ENCODE results near the gene YBX1.

Gene YBX1

DNA sequence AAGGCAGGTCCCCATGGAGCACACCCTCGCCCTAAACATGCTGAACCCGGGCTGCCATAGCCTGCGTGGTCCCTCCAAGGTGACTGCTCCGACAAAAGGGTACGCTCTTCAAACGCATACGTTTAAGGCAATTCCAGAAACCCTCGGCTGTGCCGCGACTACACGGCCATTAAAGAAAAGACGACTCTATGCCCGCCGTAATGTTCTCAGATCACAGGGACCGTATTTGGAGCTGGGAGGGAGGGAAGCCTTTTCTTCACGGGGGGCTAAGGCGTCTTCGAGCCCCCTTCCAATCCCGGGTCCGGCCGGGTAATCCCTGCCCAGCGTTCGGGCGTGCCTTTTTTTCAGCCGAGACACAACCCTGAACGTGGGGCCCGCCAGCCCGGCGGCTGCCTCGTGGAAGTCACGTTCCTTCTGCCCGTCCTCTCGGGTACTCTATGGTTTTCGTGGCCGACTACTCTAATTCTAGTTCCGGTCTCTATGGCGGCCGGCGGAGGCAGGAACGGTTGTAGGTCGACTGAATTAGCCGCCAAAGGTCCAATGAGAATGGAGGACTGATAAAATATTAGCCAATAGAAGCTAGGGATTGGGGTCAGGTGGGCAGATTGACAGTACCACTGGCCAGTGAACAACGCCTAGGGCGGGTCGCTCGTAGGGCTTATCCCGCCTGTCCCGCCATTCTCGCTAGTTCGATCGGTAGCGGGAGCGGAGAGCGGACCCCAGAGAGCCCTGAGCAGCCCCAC is at the start of gene YBX1:
Gene YBX1, plus strand, starts transcription at position 678 of the 743 bp plus-strand sequence. CDS start 148 bp downstream, outside the sequence.
- H3K27me3 Mint-ChIP-seq: no peaks in the 10 kb centered on the region
- peaks cover 46% of the 10 kb centered on the region for H3K36me3 Mint-ChIP-seq (ENCODE audit: low read depth)
- H3K4me1 Mint-ChIP-seq (ENCODE audit: low read depth): peaks cover 49% of the 10 kb centered on the region
- peak within 1 kb of the TSS; percentile 92 for H3K4me3 Mint-ChIP-seq
- H3K27ac Mint-ChIP-seq: peak within 1 kb of the TSS; percentile 94
- no peaks in the 10 kb centered on the region for H3K9me3 Mint-ChIP-seq
- intact Hi-C loops (cut with micrococcal nuclease): loop anchor here (1.0 to 5.0 kb wide), 3 partner anchors 24 to 226 kb away; partner anchors contain the start of genes C1orf50, P3H1, PPCS and PPIH

DNA sequence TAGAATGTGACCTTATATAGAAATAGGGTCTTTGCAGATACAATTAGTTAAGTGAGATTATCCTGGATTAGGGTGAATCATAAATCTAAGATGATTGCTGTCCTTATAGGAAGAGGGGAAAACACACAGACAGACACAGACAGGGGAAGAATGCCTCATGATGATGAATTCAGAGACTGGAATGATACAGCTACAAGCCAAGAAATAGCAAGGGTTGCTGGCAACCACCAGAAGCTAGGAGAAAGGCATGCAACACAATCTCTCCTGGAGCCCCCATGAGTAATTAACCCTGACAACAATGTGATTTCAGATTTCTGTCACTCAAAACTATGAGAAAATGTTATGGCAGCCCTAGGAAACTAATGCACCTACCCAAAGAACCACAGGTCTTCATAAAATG is 43.1 kb upstream of the YBX1 start:
- H3K27me3 Mint-ChIP-seq: no peaks in the 10 kb centered on the region
- H3K4me3 Mint-ChIP-seq: no peak overlapping the region
- no peaks in the 10 kb centered on the region for H3K9me3 Mint-ChIP-seq
- intact Hi-C loops (cut with micrococcal nuclease): no loop called here
- H3K36me3 Mint-ChIP-seq (ENCODE audit: low read depth): no peaks in the 10 kb centered on the region
- H3K4me1 Mint-ChIP-seq (ENCODE audit: low read depth): no peaks in the 10 kb centered on the region
- H3K27ac Mint-ChIP-seq: no peak overlapping the region

DNA sequence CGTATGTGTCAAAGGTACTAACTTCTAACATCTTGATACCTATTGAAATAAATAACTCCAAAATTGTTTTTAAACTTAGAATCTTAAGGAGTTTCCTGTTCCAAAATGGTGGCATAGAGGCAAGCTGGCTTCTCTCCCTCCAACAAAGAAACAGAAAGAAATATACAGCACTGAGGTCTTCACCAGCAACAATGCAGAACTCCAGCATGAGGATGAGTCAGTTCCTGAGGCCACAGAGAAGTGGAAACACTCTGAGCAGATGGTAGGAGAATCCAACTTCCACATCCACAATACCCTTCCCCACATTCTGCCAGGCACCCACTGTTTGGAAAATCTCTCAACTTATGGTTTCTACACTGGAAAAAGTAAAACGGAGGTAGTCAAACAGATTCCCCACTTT is 36.2 kb upstream of the YBX1 start:
- Mint-ChIP-seq H3K27me3 (no peaks in the 10 kb centered on the region), H3K4me1 (ENCODE audit: low read depth) (peaks cover 7% of the 10 kb centered on the region), H3K9me3 (peaks cover 12% of the 10 kb centered on the region), H3K36me3 (ENCODE audit: low read depth) (peaks cover 12% of the 10 kb centered on the region), H3K27ac (no peak overlapping the region), H3K4me3 (no peak overlapping the region)
- intact Hi-C loops (cut with micrococcal nuclease): no loop called here

DNA sequence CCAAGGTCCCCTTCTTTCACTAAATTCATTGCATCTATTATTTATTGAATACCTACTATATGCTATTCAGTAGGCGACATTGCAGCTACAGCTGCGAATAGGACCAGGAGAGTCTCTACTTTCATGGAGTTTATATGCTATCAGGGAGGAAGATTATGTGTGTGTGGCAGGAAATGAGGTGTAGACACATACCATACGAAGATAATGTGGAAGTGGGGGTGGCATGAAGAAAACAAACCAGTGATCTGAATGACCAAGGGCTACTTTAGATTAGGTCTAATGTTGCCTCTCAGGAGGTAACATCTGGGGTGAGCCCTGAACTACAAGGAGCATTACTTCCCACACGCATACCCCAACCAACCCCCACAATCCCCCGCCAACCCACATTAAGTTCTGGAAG is 25.0 kb upstream of the YBX1 start:
- Mint-ChIP-seq H3K27ac (peak overlapping the region; percentile 89), H3K4me3 (peak overlapping the region; percentile 55), H3K9me3 (no peaks in the 10 kb centered on the region), H3K27me3 (no peaks in the 10 kb centered on the region), H3K4me1 (ENCODE audit: low read depth) (peaks cover 19% of the 10 kb centered on the region), H3K36me3 (ENCODE audit: low read depth) (peaks cover 35% of the 10 kb centered on the region)
- intact Hi-C loops (cut with micrococcal nuclease): loop anchor here (10.0 kb wide), 1 partner anchor 192 kb away; the partner anchor contains the start of gene CCDC30

DNA sequence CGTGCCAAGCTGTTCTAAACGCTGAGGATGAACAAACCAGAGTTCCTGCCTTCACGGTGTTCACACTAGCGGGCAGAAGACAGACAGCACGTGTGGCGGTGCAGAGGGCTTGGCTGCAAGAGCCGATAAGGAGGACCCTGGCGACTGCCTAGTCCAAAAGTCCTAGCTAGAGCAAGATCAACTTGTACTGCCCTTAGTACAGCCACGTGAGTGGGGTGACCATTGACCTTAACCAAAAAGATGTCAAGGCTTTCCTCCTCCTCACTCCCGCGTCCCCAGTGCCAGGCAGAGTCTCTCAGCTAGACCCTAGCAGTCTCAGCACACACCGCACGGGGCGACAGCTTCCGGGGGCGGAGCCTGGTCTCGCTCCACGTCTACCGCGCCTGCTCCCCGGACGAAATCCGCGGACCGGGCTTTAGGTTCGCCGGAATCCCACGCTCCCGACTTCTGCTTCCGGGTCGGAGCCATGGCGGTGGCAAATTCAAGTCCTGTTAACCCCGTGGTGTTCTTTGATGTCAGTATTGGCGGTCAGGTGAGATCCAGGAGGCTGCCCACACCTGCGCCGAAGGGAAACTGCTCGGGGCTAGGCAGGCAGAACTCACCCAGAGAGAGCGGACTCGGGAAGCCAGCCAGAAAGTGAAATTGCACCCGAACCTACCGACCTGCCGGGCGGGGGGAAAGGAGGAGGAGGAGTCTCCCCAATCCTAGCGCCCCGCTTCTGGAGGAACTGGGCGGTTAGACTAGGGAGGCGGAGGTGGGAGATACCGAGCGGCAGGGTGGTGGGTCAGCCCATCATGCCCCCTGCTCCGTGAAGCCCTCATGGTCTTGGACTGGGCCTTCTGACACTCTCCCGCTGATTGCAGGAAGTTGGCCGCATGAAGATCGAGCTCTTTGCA is 24.0 kb upstream of the YBX1 start, which contains the start of gene PPIH:
Gene PPIH, plus strand, starts transcription at position 443 of the 896 bp plus-strand sequence. Its CDS starts 24 bp downstream, at position 467.
- H3K36me3 Mint-ChIP-seq (ENCODE audit: low read depth): peaks cover 40% of the 10 kb centered on the region
- H3K27ac Mint-ChIP-seq: peak within 1 kb of the TSS; percentile 89
- no peaks in the 10 kb centered on the region for H3K9me3 Mint-ChIP-seq
- H3K27me3 Mint-ChIP-seq: no peaks in the 10 kb centered on the region
- H3K4me1 Mint-ChIP-seq (ENCODE audit: low read depth): peaks cover 19% of the 10 kb centered on the region
- H3K4me3 Mint-ChIP-seq: peak within 1 kb of the TSS; percentile 98
- intact Hi-C loops (cut with micrococcal nuclease): loop anchor here (1.0 to 10.0 kb wide), 2 partner anchors 24 to 193 kb away; partner anchors contain the start of genes CCDC30 and YBX1

DNA sequence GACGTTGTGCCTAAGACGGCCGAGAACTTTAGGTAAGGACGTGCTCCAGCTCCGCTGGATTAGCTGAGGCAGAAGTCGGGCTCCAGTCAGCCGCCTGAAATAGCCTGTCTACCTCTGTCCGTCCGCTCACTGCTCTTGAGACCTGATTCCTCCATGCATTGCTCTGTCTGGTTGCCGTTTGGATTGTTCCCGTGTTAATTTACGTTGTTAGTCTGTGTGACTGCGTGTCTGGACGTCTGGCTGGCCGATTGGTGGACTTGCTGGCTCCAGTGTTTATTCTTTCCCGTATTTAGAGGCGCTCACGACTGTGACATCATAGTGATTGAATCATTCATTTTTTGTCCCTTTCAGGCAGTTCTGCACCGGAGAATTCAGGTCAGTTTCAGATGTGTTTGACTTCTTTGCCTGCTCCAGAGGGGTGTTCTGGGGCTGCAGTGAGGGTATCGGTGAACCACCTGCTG is 23.3 kb upstream of the YBX1 start:
- Mint-ChIP-seq H3K4me1 (ENCODE audit: low read depth) (peaks cover 19% of the 10 kb centered on the region), H3K4me3 (peak overlapping the region; percentile 98), H3K9me3 (no peaks in the 10 kb centered on the region), H3K27me3 (no peaks in the 10 kb centered on the region), H3K36me3 (ENCODE audit: low read depth) (peaks cover 47% of the 10 kb centered on the region), H3K27ac (peak overlapping the region; percentile 89)
- intact Hi-C loops (cut with micrococcal nuclease): loop anchor here (1.0 to 10.0 kb wide), 2 partner anchors 23 to 194 kb away; partner anchors contain the start of genes CCDC30 and YBX1

DNA sequence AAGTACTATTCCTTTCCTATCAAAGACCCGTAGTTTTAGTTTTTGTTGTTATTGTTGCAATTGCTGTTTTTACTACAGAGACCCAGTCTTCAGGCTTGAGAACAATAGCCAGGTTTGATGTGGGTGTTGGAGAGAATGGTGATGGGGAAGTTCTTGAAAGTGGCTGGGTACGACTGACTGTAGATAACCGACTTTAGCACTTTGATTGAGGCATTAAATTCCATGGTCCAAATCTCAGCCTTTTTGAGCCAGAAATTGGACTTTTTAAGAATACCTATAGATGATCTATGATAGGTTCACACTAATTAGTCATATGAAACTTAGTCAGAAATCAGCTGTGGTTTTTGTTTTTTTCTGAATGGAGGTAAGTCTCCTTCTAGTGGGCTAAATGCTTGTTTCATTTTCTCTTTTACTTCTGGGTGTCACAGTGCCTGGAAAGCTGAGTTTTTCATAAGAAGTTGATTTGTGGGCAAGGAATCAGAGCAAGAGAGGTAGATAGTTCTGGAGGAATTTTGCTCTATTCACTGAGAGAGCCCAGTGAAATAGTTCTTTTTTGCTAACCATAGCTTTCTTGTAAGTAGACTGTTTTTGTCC is 21.2 kb upstream of the YBX1 start:
- Mint-ChIP-seq H3K27me3 (no peaks in the 10 kb centered on the region), H3K4me3 (no peak overlapping the region), H3K9me3 (no peaks in the 10 kb centered on the region), H3K27ac (no peak overlapping the region), H3K4me1 (ENCODE audit: low read depth) (peaks cover 19% of the 10 kb centered on the region), H3K36me3 (ENCODE audit: low read depth) (peaks cover 68% of the 10 kb centered on the region)
- intact Hi-C loops (cut with micrococcal nuclease): no loop called here

DNA sequence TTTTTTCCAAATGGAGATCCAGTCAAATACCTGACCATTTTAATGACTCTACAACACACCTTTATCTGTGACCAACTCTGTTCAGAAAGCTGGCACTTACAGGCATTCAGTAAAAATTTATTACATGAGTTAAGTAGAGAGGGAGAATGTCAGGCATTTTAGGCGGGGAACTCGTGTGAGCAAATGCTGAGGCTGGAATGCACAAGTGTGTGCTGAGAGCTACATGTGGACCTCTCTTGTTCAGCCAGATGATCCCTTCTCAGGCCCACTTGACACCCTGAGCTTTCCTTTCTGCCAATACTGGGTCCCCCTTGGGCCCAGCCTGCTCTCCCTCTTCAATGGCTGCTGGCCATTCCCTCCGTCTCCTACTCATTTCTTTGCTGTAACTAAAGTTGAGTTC is 12.3 kb upstream of the YBX1 start:
- Mint-ChIP-seq H3K4me1 (ENCODE audit: low read depth) (peaks cover 11% of the 10 kb centered on the region), H3K36me3 (ENCODE audit: low read depth) (peaks cover 71% of the 10 kb centered on the region), H3K27ac (no peak overlapping the region), H3K9me3 (no peaks in the 10 kb centered on the region), H3K27me3 (no peaks in the 10 kb centered on the region), H3K4me3 (no peak overlapping the region)
- intact Hi-C loops (cut with micrococcal nuclease): no loop called here

DNA sequence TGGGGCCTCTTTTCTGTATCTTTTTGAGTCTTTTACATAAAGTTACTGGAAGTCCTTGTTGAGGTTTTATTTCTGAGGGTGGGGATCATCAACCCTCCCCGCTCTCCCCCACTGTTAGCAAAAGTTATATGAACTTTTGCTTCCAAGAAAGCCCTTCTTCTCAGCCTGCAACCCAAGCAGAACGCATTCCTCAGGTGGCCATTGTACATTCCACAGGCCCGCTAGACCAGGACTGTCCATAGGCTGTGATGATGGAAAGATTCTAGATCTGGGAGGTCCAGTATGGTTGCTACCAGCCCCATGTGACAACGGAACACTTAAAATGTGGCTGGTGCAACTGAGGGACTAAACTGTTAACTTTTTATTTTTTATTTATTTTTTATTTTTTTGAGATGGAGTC is 11.8 kb upstream of the YBX1 start:
- Mint-ChIP-seq H3K9me3 (no peaks in the 10 kb centered on the region), H3K36me3 (ENCODE audit: low read depth) (peaks cover 71% of the 10 kb centered on the region), H3K27me3 (no peaks in the 10 kb centered on the region), H3K4me1 (ENCODE audit: low read depth) (peaks cover 11% of the 10 kb centered on the region), H3K27ac (no peak overlapping the region), H3K4me3 (no peak overlapping the region)
- intact Hi-C loops (cut with micrococcal nuclease): no loop called here

DNA sequence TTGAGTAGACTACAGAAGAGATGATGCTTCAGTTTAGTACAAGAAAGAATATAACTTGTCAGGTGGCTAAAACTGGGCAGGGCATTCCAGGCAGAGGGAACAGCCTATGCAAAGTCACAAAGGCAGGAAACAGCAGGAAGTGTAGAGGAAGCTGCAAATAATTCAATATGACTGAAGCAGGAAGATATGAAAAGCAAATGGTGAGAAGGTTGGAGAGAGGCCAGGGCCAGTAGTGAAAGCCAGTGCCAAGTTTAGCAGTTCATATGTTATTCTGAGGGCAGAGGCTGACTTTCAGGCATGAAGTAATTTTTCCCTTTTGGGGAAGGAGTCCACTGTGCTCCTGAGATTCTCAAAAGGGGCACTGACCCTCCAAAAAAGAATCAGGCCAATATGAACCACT is 8.0 kb upstream of the YBX1 start:
- Mint-ChIP-seq H3K27ac (no peak overlapping the region), H3K36me3 (ENCODE audit: low read depth) (peaks cover 51% of the 10 kb centered on the region)
- intact Hi-C loops (cut with micrococcal nuclease): no loop called here

DNA sequence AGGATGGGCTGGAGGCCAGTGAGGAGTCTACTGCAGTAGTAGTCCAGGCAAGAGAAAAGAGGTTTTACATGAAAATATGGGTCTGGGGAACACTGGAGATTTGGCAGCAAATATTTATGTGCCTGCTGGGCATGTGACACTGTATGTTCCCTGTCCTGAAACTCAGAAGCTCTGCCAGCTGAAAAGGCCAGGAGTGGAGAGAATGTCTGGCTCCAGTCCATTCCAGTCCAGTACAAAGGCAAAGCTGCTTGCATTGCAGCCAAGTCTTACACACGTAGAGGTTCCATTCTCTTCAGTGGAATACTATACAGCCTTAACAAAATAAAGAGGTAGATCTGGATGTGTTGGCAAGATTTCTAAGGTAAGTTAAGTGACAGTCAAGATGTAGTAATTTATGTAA is 7.5 kb upstream of the YBX1 start:
- Mint-ChIP-seq H3K27me3 (no peaks in the 10 kb centered on the region), H3K9me3 (no peaks in the 10 kb centered on the region), H3K4me3 (no peak overlapping the region), H3K27ac (no peak overlapping the region), H3K4me1 (ENCODE audit: low read depth) (peaks cover 5% of the 10 kb centered on the region), H3K36me3 (ENCODE audit: low read depth) (peaks cover 51% of the 10 kb centered on the region)
- intact Hi-C loops (cut with micrococcal nuclease): no loop called here

More for the DNA sequence above, 8.0 kb upstream of the YBX1 start:
- Mint-ChIP-seq H3K4me3 (no peak overlapping the region), H3K4me1 (ENCODE audit: low read depth) (peaks cover 5% of the 10 kb centered on the region), H3K9me3 (no peaks in the 10 kb centered on the region), H3K27me3 (no peaks in the 10 kb centered on the region)

DNA sequence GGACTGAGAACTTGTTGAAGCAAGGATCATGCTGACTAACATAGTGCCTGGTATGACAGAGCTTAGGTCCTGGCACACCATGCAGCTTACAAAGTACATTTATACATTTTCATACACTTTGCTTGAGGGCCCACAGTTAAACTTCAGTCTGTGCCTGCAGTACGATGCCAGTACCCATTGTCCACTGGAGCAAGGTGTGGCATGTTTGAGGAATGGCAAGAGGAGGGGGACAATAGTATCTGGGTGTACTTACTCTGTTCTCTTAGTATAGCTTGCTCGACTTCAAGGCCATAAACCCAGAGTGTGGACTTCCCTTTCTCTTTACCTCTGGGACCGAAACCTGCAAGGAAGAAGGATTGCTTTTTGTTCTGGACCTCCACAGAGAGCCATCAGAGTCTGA is 6.8 kb upstream of the YBX1 start:
- Mint-ChIP-seq H3K27ac (no peak overlapping the region), H3K27me3 (no peaks in the 10 kb centered on the region), H3K4me1 (ENCODE audit: low read depth) (peaks cover 13% of the 10 kb centered on the region), H3K9me3 (no peaks in the 10 kb centered on the region), H3K4me3 (no peak overlapping the region), H3K36me3 (ENCODE audit: low read depth) (peaks cover 44% of the 10 kb centered on the region)
- intact Hi-C loops (cut with micrococcal nuclease): no loop called here

DNA sequence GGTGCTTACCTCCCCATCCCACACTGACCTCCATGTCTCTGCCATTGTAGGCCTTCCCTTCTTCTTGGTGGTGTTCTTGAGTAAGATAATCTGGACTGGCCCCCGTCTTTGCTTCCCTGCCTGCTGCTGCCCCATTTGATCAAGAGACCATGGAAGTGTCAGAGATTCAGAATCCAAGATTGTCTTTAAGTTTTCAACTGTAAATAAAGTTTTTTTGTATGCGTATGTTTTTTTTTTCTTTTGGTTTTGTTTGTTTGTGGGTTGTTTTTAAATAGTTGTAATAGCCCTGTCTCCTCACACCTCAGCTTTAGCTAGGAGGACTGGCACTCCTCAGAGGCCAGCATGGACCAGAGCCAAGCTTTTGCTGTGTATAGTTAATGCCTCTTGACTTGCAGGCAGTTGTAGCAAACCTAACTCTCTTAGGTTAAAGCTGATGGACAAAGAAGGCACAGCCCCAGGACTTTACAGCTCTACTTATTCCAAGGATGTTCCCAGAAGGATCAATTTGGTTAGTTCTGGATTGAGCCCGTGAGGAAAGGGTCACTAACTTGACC is 5.6 kb upstream of the YBX1 start:
- Mint-ChIP-seq H3K27ac (no peak overlapping the region), H3K27me3 (no peaks in the 10 kb centered on the region), H3K36me3 (ENCODE audit: low read depth) (peaks cover 42% of the 10 kb centered on the region), H3K9me3 (no peaks in the 10 kb centered on the region), H3K4me3 (no peak overlapping the region), H3K4me1 (ENCODE audit: low read depth) (peaks cover 23% of the 10 kb centered on the region)
- intact Hi-C loops (cut with micrococcal nuclease): no loop called here

Measured in dendritic cell treated with granulocyte-macrophage colony-stimulating factor and Interleukin-4, amounts not matched to agents 40 ng/mL and 50 ng/mL, for 4 days (primary cell).